GM23248 (cell line): ENCODE results near the gene SEC16A.

Experiments used
- EZH2 ChIP-seq: fragments of 200-600 bp; sonication (generic); IDR thresholded peaks from 2 replicates; pipeline ENCODE4 v1.6.1; 2018; ENCODE audit warnings: antibody characterized with exemption, mild to moderate bottlenecking; ENCODE audit not compliant: insufficient read depth, poor library complexity, severe bottlenecking
- EZH2phosphoT487 ChIP-seq: fragments of 200-600 bp; sonication (generic); IDR thresholded peaks from 2 replicates; pipeline ENCODE4 v1.6.1; 2018; ENCODE audit warnings: antibody characterized with exemption, moderate library complexity, mild to moderate bottlenecking, low read depth; ENCODE audit not compliant: insufficient read depth

DNA sequence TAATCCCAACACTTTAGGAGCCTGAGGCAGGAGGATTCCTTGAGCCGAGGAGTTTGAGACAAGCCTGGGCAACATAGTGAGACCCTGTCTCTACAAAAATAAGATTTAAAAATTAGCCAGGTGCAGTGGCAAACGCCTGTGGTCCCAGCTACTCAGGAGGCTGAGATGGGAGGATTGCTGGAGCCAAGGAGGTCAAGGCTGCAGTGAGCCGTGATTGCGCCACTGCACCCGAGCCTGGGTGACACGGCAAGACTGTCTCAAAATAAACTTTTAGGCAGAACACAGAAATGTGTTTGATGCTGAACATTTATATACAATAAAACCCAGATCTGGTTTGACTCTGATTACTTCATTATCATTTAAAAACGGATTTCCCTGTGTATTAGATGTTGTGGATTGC lies 77.4 kb downstream of the SEC16A start:
- TF ChIP-seq EZH2phosphoT487 (no peak), EZH2 (no peak)
